Transverse colon (tissue), 4 donors: ENCODE results near the gene TRAF3. TPM values are rescaled to one million over a fixed set of nuclear protein-coding genes. Genes with fewer than 3 reads are reported as not detected.

Source experiments
- DNase-seq: peaks from one replicate; pipeline ENCODE4 v3.0.0-alpha.2; 2019
- H3K27ac ChIP-seq, 4 donors: fragments of 200-600 bp; sonication (generic); 2 replicates each; pipeline ENCODE4 v1.5.1; 2016 to 2018; ENCODE audit warnings: inconsistent platforms in 4 of 4
- H3K27me3 ChIP-seq: fragments of 200-600 bp; sonication (generic); 2 replicates; pipeline ENCODE4 v1.5.1; 2017; ENCODE audit warnings: inconsistent platforms
- H3K36me3 ChIP-seq, 4 donors: fragments of 200-600 bp; sonication (generic); 2 replicates each; pipeline ENCODE4 v1.5.1; 2017 to 2019; ENCODE audit warnings: inconsistent platforms in 4 of 4
- H3K4me1 ChIP-seq, 4 donors: fragments of 200-600 bp; sonication (generic); 2 replicates each; pipeline ENCODE4 v1.5.1; 2017 to 2020; ENCODE audit warnings: inconsistent platforms in 4 of 4
- H3K4me3 ChIP-seq, 4 donors: fragments of 200-600 bp; sonication (generic); 1 replicate in 1 of 4; 2 replicates in 3 of 4; pipeline versions ENCODE4 v1.5.1 to v1.6.1; 2017 to 2019; ENCODE audit warnings: inconsistent platforms in 4 of 4
- H3K9me3 ChIP-seq, 2 donors: fragments of 200-600 bp; sonication (generic); 2 replicates each; pipeline ENCODE4 v1.5.1; 2017 to 2019; ENCODE audit warnings: inconsistent platforms in 2 of 2
- EP300 ChIP-seq: sonication (generic); formaldehyde crosslinking; IDR thresholded peaks from one replicate; pipeline ENCODE4 v1.6.1; 2017; ENCODE audit warnings: antibody characterized with exemption, low read depth
- POLR2A ChIP-seq: fragments of 450-650 bp; IDR thresholded peaks from one replicate; pipeline ENCODE4 v1.6.1; 2016; ENCODE audit warnings: antibody characterized with exemption, mild to moderate bottlenecking, moderate library complexity
- POLR2AphosphoS5 ChIP-seq, 3 donors: sonication (generic); formaldehyde crosslinking; IDR thresholded peaks; one replicate each; pipeline ENCODE4 v1.6.1; 2016; ENCODE audit warnings: antibody characterized with exemption in 3 of 3
- WGBS, 2 donors: methylation state at CpG; one replicate each; pipeline ENCODE4 v1.1.5; 2018; ENCODE audit warnings: low coverage in 1 of 2; 5-methylcytosine and 5-hydroxymethylcytosine counted together
- in situ Hi-C, 4 donors: fragments of 200-750 bp; cut with MboI; loops; one replicate each; pipeline versions ENCODE4 v1.15.0 to v1.15.1; 2017; ENCODE audit warnings: low sequenced_read_pairs in 3 of 4, low pct_ligation_motif_present in 1 of 4, low pct_unique_long_range_greater_than_20kb in 1 of 4
- intact Hi-C: fragments of 100-400 bp; cut with DNase I; formaldehyde crosslinking; loops from one replicate; pipeline ENCODE4 v1.15.1; 2023; ENCODE audit warnings: low total_unique reads
- total RNA-seq, 4 donors: library from RNA; depleted of rRNA; stranded (reverse); fragments of >200 nt; gene quantifications; one replicate each; pipeline ENCODE4 v1.1.0, GENCODE V29; 2016
- TF ChIP-seq, protein P1 (sequence below), 5 experiments: fragments of 200-600 bp in 3 of 5; fragments of 450-650 bp in 2 of 5; sonication (generic) in 3 of 5; IDR thresholded peaks; 1 replicate in 2 of 5; 2 replicates in 3 of 5; pipeline ENCODE4 v1.5.1; 2016 to 2017; ENCODE audit warnings: antibody characterized with exemption in 5 of 5, inconsistent platforms in 3 of 5, mild to moderate bottlenecking in 2 of 5, moderate library complexity in 1 of 5

TRAF3 gene
- total RNA-seq, 4 donors from 2014 or later: 18.7 to 28.9 (median 25.0) TPM

GRCh38 chr14:102796661-102797190, 19.5 kb downstream of the TRAF3 start:
- Histone ChIP-seq H3K4me3 (no peak overlapping the region), H3K9me3 (no peaks in the 10 kb centered on the region), H3K27me3 (no peaks in the 10 kb centered on the region), H3K36me3 (no peaks in the 10 kb centered on the region), H3K4me1 (peaks cover 0 to 23% (median 6%) of the 10 kb centered on the region in 4 donors), H3K27ac (no peak overlapping the region)
- intact Hi-C loops (no loop called here), in situ Hi-C loops (no loop called here)
- TF ChIP-seq, protein P1, sequence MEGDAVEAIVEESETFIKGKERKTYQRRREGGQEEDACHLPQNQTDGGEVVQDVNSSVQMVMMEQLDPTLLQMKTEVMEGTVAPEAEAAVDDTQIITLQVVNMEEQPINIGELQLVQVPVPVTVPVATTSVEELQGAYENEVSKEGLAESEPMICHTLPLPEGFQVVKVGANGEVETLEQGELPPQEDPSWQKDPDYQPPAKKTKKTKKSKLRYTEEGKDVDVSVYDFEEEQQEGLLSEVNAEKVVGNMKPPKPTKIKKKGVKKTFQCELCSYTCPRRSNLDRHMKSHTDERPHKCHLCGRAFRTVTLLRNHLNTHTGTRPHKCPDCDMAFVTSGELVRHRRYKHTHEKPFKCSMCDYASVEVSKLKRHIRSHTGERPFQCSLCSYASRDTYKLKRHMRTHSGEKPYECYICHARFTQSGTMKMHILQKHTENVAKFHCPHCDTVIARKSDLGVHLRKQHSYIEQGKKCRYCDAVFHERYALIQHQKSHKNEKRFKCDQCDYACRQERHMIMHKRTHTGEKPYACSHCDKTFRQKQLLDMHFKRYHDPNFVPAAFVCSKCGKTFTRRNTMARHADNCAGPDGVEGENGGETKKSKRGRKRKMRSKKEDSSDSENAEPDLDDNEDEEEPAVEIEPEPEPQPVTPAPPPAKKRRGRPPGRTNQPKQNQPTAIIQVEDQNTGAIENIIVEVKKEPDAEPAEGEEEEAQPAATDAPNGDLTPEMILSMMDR (IDR thresholded peaks at IDR 0.05): no peak
- TF ChIP-seq POLR2AphosphoS5 (IDR thresholded peaks at IDR 0.05) (no peak), POLR2A (no peak)
- no peak for DNase-seq
- WGBS, 2 donors: 80 to 90% methylated on average over 2 to 8 of the region's 8 CpGs

DNA sequence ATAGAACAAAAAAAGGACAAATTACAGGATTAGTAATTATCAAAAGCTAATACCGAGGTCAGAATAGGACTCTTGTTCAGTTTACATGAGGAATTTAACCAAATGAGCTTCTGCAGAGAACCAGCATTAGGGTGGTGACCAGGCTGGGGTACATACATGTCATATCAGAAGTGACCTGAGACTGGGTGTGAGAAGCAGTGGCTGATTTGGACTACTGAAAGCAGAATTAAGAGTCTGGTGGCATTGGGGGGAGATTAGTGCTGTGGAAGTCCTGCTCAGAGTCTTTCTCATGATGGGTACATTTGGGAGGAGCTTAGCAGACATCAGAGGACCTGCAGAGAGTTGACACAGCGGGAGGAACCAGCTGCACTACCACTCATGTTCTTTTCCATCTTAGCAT, 21.7 kb downstream of the TRAF3 start:
- H3K9me3 ChIP-seq: no peaks in the 10 kb centered on the region
- H3K36me3 ChIP-seq: no peaks in the 10 kb centered on the region
- peaks cover 0 to 23% (median 6%) of the 10 kb centered on the region in 4 donors for H3K4me1 ChIP-seq
- in situ Hi-C loops (no loop called here), intact Hi-C loops (no loop called here)
- H3K4me3 ChIP-seq: no peak overlapping the region
- no peak for DNase-seq
- no peaks in the 10 kb centered on the region for H3K27me3 ChIP-seq
- no peak for TF ChIP-seq POLR2AphosphoS5 (IDR thresholded peaks at IDR 0.05)
- TF ChIP-seq, protein P1 (IDR thresholded peaks at IDR 0.05): no peak
- TF ChIP-seq POLR2A: no peak
- no peak for TF ChIP-seq EP300
- no peak overlapping the region for H3K27ac ChIP-seq
- 79 to 83% methylated on average over 2 of the region's 2 CpGs for WGBS, 2 donors

- WGBS, 2 donors: 82% methylated on average over 8 of the region's 8 CpGs; no CpG with 5 or more reads in 1 of the 2 donors
- Histone ChIP-seq H3K9me3 (no peaks in the 10 kb centered on the region), H3K27ac (no peak overlapping the region), H3K36me3 (no peaks in the 10 kb centered on the region), H3K4me1 (peaks cover 0 to 18% (median 2%) of the 10 kb centered on the region in 4 donors), H3K4me3 (no peak overlapping the region), H3K27me3 (no peaks in the 10 kb centered on the region)
- intact Hi-C loops: no loop called here
- in situ Hi-C loops: no loop called here
- TF ChIP-seq EP300: no peak
- TF ChIP-seq POLR2AphosphoS5 (IDR thresholded peaks at IDR 0.05): no peak
- TF ChIP-seq, protein P1 (IDR thresholded peaks at IDR 0.05): no peak
- DNase-seq: no peak
Measured at GRCh38 chr14:102799684-102800562, 22.7 kb downstream of the TRAF3 start.

GRCh38 chr14:102802834-102803523, 25.7 kb downstream of the TRAF3 start:
- WGBS, 2 donors: 70 to 82% methylated on average over 3 to 6 of the region's 6 CpGs
- intact Hi-C loops: no loop called here

More at GRCh38 chr14:102802834-102803523, 25.7 kb downstream of the TRAF3 start:
- Histone ChIP-seq H3K9me3 (no peaks in the 10 kb centered on the region), H3K36me3 (no peaks in the 10 kb centered on the region), H3K4me3 (no peak overlapping the region), H3K27me3 (no peaks in the 10 kb centered on the region), H3K4me1 (peaks cover 12 to 28% (median 16%) of the 10 kb centered on the region in 4 donors), H3K27ac (no peak overlapping the region)
- no peak for DNase-seq
- TF ChIP-seq, protein P1 (IDR thresholded peaks at IDR 0.05): no peak
- TF ChIP-seq POLR2A (no peak), POLR2AphosphoS5 (IDR thresholded peaks at IDR 0.05) (no peak), EP300 (no peak)
- in situ Hi-C loops: no loop called here
